GM21825 (cell line): Measurements from ENCODE around the gene SH3GL3.

Experiments used
- ATAC-seq: cut with Tn5 transposase; IDR thresholded peaks from one replicate; pipeline ENCODE4 v1.9.1; 2021; ENCODE audit warnings: mild to moderate bottlenecking, moderate library complexity; ENCODE audit not compliant: unreplicated experiment

Gene SH3GL3

DNA sequence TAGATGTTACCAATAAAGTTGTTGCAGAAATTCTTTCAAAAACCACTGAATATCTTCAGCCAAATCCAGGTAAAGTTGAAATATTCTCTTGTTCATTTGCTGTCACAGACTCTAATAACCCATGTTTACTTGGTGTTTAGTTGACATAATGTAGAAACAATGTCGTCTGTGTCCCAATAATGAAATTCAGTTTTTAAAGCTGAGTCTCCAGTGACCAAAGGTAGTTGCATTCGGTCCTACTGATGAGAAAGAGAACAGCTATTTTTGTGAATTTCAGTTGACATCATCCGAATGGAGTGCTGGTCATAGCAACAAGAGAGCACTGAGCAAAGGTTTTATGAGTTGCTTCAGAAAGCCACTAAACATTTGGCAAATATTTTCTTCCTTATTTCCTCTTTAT, 118.0 kb downstream of the SH3GL3 start:
- ATAC-seq, result no peak

DNA sequence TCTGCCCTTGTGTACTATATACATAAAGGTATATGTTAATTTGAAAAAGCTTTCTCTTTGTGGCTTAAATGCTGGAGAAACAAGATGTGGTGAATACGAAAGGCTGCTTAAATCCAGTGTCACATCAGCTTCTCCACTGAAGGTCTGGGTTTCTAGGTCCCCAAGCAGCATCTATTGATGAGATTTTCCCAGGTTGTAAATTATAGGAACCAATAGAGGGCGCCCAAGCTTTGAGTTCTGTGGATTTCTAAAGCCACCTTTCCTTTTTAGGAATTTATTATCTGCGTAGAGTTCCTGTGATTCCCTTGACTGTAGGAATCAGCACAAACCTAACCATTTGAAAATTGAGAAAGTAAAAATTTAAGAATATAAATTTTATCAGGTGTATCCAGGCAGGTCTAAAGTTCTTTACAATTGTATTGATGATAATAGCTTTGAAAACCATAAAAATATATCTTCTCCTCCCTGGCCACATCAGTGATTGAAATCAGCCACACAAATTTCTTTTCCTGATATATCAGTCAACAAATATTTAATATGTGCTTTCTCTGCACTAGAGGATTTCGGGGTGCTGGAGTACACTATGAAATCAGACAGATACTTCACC, 118.5 kb downstream of the SH3GL3 start:
- ATAC-seq, result no peak

DNA sequence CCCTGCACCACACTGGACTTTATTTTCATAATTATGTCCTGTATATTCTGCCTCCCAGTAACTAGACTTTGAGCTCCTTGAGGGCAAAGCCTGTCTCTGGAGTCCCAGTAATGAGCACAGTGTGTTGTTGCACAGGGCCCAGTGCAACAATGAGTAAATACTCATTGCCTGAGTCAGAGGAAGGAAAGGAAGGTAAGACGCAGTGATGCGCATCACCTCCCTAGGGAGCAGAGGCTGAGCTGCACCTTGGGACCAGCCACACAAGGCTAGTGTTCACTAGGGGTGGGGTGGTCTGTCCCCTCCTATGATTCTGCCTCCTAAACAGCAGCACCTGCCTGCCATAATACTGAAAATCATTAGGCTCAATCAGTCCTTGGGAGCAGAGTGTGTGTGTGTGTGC, 120.2 kb downstream of the SH3GL3 start:
- no peak for ATAC-seq

DNA sequence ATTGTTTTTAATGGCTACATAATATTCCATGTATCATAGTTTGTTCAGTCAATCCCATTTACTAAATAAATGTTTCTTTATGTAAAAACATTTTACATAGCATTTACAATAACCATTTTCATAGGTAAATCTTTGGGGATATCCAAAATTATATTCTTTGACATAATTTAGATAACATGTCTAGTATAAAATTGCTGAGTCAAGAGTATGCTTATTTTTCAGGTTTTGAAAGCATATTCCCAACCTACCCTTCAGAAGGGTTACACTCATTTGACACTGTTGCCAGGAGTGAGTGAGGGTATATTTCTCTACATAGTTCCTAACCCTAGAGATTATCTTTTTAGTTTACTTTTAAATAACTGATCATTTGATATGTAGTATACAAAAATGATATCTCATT, 122.2 kb downstream of the SH3GL3 start:
- ATAC-seq, result no peak

DNA sequence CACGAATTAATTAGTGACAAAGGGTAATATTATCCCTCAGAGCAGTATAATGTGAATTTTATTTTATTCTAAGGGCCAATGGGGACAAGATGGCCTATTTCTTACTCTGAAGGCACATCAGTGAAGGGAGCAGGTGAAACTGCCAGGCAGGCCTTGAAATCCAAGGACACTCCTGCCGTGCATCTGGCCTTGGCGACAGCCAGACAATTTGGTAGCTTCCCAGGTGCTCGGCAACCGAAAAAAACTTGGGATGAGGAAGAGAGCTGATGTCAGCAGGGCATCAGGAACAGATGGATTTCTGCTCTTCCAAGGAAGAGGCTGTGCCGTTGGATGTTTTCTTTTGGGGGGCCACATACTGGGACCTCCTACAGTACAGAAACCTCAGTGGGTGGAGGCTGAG, 123.6 kb downstream of the SH3GL3 start:
- ATAC-seq, result no peak

DNA sequence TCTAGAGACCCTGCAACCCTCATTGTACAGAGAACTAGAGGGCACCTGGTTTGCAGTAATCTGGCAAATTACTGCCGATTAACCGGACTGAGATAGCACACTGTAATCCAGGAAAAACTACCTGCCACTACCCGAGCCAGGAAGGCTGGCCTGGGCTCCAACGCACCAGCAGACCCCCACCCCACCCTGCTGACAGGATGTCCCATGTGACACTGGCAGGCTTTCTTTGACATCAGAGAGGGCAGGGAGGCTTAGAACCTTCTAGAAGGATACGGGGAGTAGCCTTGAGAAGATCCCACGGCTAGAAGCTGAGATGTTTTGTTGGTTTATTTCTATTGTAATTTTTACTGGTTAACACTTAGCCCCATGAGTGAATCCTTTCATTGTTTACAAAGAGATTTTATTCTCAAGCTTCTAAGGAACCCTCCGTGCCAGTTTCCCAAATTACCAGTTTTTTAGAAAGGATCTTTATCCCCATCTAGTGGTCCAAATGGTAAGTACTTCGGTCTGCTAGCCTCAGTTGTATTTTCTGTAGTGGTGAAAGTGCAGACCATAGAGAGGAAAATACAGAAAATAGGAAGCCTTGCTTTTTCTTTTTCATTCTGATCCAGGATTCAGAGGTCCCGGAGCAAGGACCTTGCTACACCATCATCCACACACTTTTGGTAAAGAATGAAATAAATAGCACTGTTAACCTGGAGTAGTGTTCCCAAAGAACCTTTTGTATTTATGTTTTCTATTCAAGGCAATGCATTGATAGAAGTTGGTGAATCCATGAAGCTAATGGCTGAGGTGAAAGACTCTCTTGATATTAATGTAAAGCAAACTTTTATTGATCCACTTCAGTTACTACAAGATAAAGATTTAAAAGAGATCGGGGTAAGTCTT, 124.9 kb downstream of the SH3GL3 start:
- ATAC-seq, result no peak

DNA sequence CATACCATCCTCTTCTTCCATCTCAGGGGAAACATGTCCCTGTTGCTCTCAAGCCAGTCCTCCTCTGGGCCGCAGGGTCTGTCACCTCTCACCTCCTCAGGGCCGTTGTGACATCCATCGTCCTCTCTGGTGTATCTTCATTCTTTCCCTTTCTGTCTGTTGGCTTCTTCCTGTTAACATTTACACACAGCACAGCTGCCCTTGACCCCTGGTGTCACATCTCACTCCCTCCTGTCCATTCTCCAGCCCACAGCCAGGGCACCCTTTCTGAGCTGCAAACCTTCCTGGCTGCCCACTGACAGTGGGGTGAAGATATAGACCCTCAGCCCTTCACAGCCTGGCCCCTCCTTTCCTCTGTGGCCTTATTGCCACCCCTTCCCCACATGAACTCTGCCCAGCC, 127.2 kb downstream of the SH3GL3 start:
- ATAC-seq, result no peak

DNA sequence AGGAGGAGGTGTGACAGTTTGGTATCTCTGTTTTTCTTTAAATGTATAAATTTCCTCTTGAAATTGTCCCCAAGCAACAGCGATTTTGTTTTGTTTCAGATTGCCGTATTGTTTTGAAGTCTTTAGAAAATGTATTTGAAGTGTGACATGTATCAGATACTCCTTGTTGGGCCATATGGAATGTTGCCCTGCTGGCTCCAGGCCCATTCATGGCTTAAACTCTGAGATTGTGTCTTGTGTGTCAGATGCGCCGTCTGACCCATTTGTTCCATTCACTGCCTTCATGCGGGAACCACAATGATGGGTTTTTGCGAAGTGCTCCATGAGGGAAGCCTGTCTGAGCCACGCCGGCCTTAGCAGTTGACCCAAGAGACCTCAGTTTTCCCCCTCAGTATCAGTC, 131.6 kb downstream of the SH3GL3 start:
- no peak for ATAC-seq

DNA sequence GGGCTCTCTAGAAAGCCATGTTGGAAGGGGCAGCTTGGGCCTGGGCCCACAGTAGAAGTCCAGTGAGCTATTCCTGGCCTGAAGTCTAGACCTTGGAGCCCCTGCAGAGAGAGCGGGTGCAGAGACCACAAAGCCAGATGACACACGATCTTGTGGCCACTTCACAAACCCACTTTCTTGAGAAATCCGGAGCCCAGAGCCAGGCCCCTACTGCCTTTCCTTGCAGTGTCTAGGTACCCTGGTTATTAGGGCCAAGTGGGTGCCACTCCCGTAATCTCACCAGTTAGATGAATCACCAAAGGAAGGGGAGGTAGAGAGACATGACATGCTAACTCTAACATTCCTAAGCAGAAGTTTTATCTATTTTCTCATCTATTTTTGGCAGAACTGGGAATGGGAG, 134.2 kb downstream of the SH3GL3 start:
- no peak for ATAC-seq

DNA sequence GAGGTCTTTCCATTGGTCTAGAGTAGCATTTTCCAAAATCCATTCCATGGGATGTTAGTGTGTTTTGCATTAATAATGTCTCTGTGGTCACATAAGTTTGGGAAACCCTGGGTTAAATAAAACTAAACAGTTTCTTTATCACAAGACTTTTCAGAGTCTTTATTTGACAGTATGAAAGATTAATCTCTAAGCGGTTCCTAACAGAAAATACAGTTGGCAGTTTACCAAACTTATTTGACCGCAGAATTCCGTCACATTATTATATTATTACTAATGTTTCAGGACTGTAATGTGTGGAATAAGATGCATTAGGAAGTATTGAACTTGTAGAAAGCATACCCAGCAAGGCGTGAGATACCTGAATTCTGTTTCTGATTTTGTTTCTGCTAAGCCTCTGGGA, 135.2 kb downstream of the SH3GL3 start:
- no peak for ATAC-seq

DNA sequence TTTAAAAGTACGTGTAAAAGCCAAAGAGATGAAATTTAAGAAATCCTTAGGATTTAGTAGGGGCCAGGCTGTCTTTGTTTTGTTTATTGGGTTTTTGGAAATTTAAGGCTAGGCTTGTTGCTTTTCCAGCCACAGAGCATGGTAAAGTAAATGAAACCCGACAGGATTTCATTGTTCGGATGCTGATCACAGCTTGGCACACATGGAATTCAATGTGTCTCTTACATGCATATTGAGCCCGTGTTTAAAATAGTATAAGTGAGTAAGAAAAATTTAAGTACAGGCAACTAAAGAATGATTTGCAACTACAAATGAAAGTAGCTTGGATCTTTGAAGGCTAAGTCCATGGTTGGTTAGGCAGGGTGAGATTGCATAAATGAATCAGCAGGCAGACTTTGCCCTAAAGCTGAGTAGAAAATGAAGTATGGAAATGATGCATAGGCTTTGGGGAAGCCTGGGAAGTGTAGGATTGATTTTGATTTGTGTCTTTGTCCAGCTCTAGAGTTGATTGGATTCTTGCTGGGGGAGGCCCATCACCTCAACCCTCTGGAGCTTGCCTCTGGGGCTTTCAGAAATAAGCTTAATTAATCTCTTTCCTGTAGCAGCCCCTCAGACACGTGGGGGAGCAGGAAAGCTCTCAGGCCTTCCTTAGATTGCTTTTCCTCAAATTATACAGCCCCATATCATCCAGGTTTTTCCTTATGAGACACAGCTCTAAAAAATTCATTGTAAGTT, 138.6 kb downstream of the SH3GL3 start:
- ATAC-seq, result no peak

DNA sequence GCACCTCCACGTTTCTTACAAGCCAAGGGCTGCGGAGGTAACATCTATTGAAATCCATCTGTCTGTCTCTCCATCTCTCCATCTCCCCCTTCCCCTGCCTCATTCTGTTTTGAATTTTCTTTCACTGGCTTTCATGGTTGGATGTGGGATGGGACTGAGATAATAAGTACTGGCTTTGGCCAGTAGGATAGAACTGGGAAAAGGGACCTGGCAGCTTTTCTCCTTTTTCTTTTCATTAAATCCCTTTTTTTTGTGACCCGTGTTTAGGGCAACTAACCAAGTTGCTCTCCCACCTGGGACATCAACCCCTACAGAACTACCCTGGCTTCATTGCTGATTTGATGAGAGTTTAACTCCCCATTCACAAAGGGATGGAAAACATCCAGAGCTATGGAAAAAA, 139.9 kb downstream of the SH3GL3 start:
- no peak for ATAC-seq

DNA sequence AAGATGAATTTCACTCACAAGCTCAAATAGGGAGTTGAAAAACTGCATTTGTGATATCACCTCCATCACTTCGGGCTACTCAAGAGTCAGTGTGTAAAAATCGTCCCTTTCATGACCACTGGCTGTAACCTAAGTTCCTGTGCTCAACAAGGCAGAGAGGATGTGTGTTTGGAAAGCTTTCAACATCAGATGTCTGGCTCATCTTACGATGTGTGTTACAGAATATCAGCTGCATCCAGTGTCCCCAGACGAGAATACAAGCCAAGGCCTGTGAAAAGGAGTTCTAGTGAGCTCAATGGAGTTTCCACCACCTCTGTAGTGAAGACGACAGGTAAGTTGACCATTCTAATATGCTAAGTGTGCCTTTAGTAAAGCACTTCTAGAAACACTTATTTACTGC, 141.3 kb downstream of the SH3GL3 start:
- ATAC-seq, result no peak

DNA sequence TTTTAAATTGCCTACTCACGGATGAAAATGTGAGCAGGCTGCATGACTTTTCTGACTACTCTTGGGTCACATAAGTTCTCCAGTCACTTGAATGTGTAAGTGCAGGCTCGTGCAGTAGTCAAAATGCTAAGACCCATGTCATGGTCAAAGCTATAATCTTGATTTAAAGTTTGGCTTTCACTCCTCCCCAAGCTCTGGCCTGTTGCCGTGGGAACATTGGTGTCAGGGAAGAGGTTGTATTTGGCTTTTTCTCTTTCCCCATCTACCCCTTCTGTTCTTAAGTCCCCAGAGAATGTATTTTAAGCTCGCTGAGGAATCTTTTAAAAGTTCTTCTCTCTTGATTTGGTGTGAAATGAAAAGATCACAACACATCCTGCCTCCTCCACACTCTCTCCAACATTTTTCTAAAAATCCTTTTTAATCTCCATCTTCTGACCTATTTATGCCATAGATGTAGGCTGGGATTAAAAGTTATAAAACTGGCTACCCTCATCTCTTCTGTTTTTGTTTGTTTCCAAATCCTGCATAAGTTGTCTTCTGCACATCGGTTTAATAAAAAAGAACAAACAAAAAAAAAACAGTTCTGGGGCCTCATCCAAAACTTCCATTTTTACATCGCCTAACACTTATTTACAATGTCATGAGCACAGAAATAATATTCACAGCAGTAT, 145.4 kb downstream of the SH3GL3 start:
- no peak for ATAC-seq

DNA sequence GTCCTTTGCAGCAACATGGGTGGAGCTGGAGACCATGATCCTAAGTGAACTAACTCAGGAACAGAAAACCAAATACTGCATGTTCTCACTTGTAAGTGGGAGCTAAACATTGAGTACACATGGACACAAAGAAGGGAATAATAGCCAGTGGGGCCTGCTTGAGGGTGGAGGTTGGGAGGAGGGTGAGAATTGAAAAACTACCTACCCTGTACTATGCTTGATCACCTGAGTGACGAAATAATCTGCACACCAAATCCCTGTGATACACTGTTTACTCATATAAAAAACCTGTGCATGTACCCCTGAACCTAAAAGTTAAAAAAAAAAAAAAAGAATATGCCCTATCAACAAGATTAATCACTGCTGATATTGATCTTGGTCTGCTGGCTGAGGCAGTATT, 148.1 kb downstream of the SH3GL3 start:
- no peak for ATAC-seq

DNA sequence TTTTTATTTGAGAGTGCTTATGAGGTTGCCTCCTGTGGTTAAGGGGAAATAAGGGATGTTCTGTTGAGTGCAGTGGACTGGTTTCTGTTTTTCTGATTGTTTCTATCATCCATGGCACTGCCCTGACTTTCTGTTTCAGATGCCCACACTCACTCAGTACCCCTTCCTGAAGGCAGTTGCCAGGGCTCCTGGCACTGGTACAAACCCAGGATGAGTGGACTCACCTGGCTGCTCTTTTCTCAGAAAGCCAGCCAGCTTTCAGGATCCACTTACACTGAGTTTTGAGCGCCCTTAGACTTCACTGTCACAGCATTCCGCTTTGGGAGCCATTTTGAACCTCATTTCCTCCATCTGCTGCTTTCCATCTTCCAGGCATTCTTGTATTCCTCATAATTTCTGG, 150.9 kb downstream of the SH3GL3 start:
- no peak for ATAC-seq

DNA sequence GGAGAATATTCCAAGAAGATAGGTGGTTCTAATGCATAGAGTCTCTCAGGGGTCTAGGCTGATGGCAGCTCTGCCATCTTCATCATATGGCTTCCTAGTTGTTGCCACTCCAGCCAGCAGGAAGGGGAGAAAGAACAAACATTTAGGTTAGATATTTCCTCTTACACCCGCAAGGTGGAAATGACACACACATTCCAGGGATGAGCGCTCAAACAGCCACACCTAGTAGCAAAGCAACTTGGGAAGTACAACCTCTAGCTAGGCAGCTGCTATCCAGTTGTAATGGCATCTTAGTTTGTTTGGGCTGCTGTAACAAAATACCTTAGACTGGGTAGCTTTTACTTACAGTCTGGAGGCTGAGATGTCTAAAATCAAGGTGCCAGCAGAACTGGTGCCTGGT, 154.9 kb downstream of the SH3GL3 start:
- no peak for ATAC-seq

DNA sequence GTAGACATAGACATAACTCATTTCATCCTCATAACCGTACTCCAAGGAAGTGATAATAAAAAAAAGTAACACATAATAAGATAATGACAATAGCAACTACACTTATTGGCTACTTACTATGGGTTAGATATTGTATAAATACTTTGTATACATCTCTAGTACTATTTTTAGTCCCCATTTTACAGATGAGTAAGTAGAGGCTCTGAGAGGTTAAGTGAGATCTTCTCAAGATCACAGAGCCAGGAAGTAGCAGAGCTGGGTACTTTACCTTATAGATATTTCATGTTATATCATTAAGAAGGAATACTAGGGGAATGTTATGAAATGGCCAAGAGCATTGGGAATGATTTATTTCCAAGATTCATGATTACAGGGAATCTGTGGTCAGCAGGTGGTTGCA, 157.4 kb downstream of the SH3GL3 start:
- ATAC-seq, result no peak

DNA sequence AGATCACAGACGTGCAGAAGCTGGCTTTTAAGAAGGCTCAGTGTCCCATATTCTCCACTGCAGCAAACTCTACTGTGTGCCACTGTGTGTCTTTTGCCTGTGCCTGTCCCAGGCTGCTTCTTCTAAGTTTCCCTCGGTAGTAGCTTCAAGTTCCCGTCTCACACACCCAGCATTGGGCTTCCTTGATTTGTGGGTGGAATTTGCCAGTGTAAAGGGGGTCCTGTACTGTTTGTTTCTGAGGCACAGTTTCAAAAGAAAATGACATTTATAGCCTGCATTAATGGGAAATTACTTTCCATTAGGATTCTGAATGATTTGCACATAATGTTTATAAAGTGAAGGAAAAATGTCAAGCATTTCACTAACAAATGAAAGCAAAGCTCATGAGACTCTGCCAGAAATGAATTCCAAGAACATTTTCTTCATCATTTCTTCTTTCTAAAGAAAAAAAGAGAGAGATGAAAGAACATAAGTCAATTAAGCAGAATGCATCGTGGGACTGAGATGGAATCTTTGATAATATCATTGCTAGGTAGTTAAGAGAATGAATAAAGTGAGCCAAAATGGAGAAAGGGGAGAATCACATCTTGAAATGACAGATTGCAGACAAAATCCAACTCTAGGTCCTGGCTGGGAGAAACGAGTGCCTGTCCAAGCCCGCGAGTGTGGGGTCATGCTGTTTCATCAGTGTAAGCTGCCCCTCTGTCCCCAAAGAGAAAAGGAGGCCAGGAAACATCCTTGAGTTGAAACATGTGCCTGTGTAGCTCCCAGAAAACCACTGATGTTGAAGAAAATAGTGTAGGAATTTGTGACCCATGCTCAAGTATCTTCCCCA, 158.2 kb downstream of the SH3GL3 start:
- no peak for ATAC-seq

DNA sequence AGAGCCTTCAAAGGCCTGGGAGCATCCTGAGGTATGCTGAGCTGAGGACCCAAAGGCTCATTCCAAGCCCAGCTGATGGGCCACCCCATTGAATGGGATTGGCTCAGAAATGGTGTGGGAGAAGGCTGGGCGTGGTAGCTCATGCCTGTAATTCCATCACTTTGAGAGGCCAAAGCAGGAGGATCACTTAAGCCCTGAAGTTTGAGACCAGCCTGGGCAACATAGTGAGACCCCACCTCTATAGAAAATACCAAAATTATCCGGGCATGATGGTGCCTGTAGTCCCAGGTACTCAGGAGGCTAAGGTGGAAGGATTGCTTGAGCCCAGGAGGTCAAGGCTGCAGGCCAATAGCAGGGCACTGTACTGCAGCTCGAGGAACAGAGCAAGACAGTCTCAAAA, 163.0 kb downstream of the SH3GL3 start:
- ATAC-seq, result no peak
